HEK293 (cell line): ENCODE data around the gene GRK7.

Source experiments
- CTCF ChIA-PET: fragments of 350-600 bp; formaldehyde crosslinking; extraction: SDS; loops from one replicate; lab custom pipeline; 2021; ENCODE audit warnings: antibody characterized with exemption; lab: Yijun Ruan, JAX
- POLR2A ChIA-PET: fragments of 300-600 bp; formaldehyde crosslinking; extraction: SDS; loops from one replicate; lab custom pipeline; 2020; ENCODE audit warnings: antibody characterized with exemption, inconsistent platforms; lab: Yijun Ruan, JAX
- H3K27ac ChIP-seq: fragments of 200-500 bp; sonication (Bioruptor generic); 2 replicates; pipeline ENCODE4 v1.5.1; 2014; ENCODE audit warnings: low read depth, low read length, control low read depth, inconsistent platforms; ENCODE audit errors: extremely low read depth
- H3K36me3 ChIP-seq, 2 experiments: fragments of 200-500 bp in 1 of 2; sonication (Bioruptor generic) in 1 of 2; 1 replicate in 1 of 2; 2 replicates in 1 of 2; pipeline ENCODE4 v1.5.1; 2014 to 2017; ENCODE audit warnings: inconsistent platforms in 2 of 2, low read length in 2 of 2; ENCODE audit not compliant: control insufficient read depth in 2 of 2, insufficient read depth in 1 of 2
- H3K4me1 ChIP-seq: fragments of 200-500 bp; sonication (Bioruptor generic); 2 replicates; pipeline ENCODE4 v1.5.1; 2014; ENCODE audit warnings: mild to moderate bottlenecking, low read length, inconsistent platforms; ENCODE audit not compliant: control insufficient read depth, insufficient read depth
- H3K4me3 ChIP-seq: 2 replicates; pipeline ENCODE4 v1.5.1; 2011; ENCODE audit warnings: low read depth, mild to moderate bottlenecking, control low read depth, low read length, moderate library complexity
- H3K9me3 ChIP-seq: fragments of 200-500 bp; sonication (Bioruptor generic); 2 replicates; pipeline ENCODE4 v1.5.1; 2014; ENCODE audit warnings: low read depth, low read length, inconsistent platforms; ENCODE audit not compliant: control insufficient read depth, insufficient read depth
- KLF1 ChIP-seq: fragments of 450-650 bp; formaldehyde crosslinking; IDR thresholded peaks from 2 replicates; pipeline ENCODE4 v1.5.1; 2016; ENCODE audit warnings: missing biosample characterization, missing genetic modification characterization
- MYNN ChIP-seq: fragments of 450-650 bp; formaldehyde crosslinking; IDR thresholded peaks from 2 replicates; pipeline ENCODE4 v1.5.1; 2016; ENCODE audit warnings: missing biosample characterization, missing genetic modification characterization, borderline replicate concordance
- RBAK ChIP-seq: fragments of 450-650 bp; formaldehyde crosslinking; IDR thresholded peaks from 2 replicates; pipeline ENCODE4 v1.5.1; 2016; ENCODE audit warnings: missing biosample characterization, missing genetic modification characterization
- SCRT1 ChIP-seq: fragments of 450-650 bp; formaldehyde crosslinking; IDR thresholded peaks from 2 replicates; pipeline ENCODE4 v1.5.1; 2016; ENCODE audit warnings: missing biosample characterization, missing genetic modification characterization, borderline replicate concordance
- TCF7L2 ChIP-seq: IDR thresholded peaks from 2 replicates; pipeline ENCODE4 v1.6.1; 2011; ENCODE audit warnings: low read depth, mild to moderate bottlenecking, inconsistent platforms, low read length, moderate library complexity, borderline replicate concordance
- ZBTB21 ChIP-seq: fragments of 450-650 bp; formaldehyde crosslinking; IDR thresholded peaks from 2 replicates; pipeline ENCODE4 v1.5.1; 2017; ENCODE audit warnings: missing biosample characterization, missing genetic modification characterization
- ZBTB48 ChIP-seq: fragments of 450-650 bp; formaldehyde crosslinking; IDR thresholded peaks from 2 replicates; pipeline ENCODE4 v1.5.1; 2016; ENCODE audit warnings: missing biosample characterization, missing genetic modification characterization
- ZEB2 ChIP-seq: fragments of 450-650 bp; formaldehyde crosslinking; IDR thresholded peaks from 2 replicates; pipeline ENCODE4 v1.5.1; 2016; ENCODE audit warnings: missing biosample characterization, missing genetic modification characterization
- ZNF138 ChIP-seq: fragments of 450-650 bp; formaldehyde crosslinking; IDR thresholded peaks from 2 replicates; pipeline ENCODE4 v1.5.1; 2016; ENCODE audit warnings: missing biosample characterization, missing genetic modification characterization, borderline replicate concordance
- ZNF23 ChIP-seq: fragments of 450-650 bp; formaldehyde crosslinking; IDR thresholded peaks from 2 replicates; pipeline ENCODE4 v1.5.1; 2016; ENCODE audit warnings: missing biosample characterization, missing genetic modification characterization, borderline replicate concordance
- ZNF292 ChIP-seq: fragments of 450-650 bp; formaldehyde crosslinking; IDR thresholded peaks from 2 replicates; pipeline ENCODE4 v1.5.1; 2016; ENCODE audit warnings: low read depth, missing biosample characterization, missing genetic modification characterization, borderline replicate concordance
- ZNF302 ChIP-seq: fragments of 450-650 bp; formaldehyde crosslinking; IDR thresholded peaks from 2 replicates; pipeline ENCODE4 v1.5.1; 2016; ENCODE audit warnings: missing biosample characterization, missing genetic modification characterization, low read depth
- ZNF350 ChIP-seq: fragments of 450-650 bp; formaldehyde crosslinking; IDR thresholded peaks from 2 replicates; pipeline ENCODE4 v1.5.0; 2017; ENCODE audit warnings: missing biosample characterization, mild to moderate bottlenecking, missing genetic modification characterization
- ZNF391 ChIP-seq: fragments of 450-650 bp; formaldehyde crosslinking; IDR thresholded peaks from 2 replicates; pipeline ENCODE4 v1.5.1; 2016; ENCODE audit warnings: low read depth, missing biosample characterization, missing genetic modification characterization, borderline replicate concordance
- ZNF394 ChIP-seq: fragments of 450-650 bp; formaldehyde crosslinking; IDR thresholded peaks from 2 replicates; pipeline ENCODE4 v1.5.1; 2016; ENCODE audit warnings: missing biosample characterization, missing genetic modification characterization, mild to moderate bottlenecking, moderate library complexity, borderline replicate concordance
- ZNF404 ChIP-seq: fragments of 450-650 bp; formaldehyde crosslinking; IDR thresholded peaks from 2 replicates; pipeline ENCODE4 v1.5.1; 2017; ENCODE audit warnings: missing biosample characterization, missing genetic modification characterization
- ZNF529 ChIP-seq: fragments of 450-650 bp; formaldehyde crosslinking; IDR thresholded peaks from 2 replicates; pipeline ENCODE4 v1.5.1; 2017; ENCODE audit warnings: missing genetic modification characterization, missing biosample characterization; ENCODE audit not compliant: insufficient replicate concordance
- ZNF660 ChIP-seq: fragments of 450-650 bp; IDR thresholded peaks from 2 replicates; pipeline ENCODE4 v1.5.1; 2018; ENCODE audit warnings: missing biosample characterization, mild to moderate bottlenecking, missing genetic modification characterization
- ZNF747 ChIP-seq: fragments of 450-650 bp; formaldehyde crosslinking; IDR thresholded peaks from 2 replicates; pipeline ENCODE4 v1.5.1; 2016; ENCODE audit warnings: missing biosample characterization, missing genetic modification characterization
- ZNF843 ChIP-seq: fragments of 450-650 bp; formaldehyde crosslinking; IDR thresholded peaks from 2 replicates; pipeline ENCODE4 v1.5.1; 2016; ENCODE audit warnings: missing biosample characterization, missing genetic modification characterization
- TF ChIP-seq, protein P1 (sequence below): fragments of 450-650 bp; formaldehyde crosslinking; IDR thresholded peaks from 2 replicates; pipeline ENCODE4 v1.5.1; 2016; ENCODE audit warnings: missing biosample characterization, missing genetic modification characterization
- TF ChIP-seq, protein P2 (sequence below): fragments of 450-650 bp; formaldehyde crosslinking; IDR thresholded peaks from 2 replicates; pipeline ENCODE4 v1.5.1; 2017; ENCODE audit warnings: missing biosample characterization, missing genetic modification characterization
- TF ChIP-seq, protein P3 (sequence below): fragments of 450-650 bp; IDR thresholded peaks from 2 replicates; pipeline ENCODE4 v1.5.1; 2018; ENCODE audit warnings: missing biosample characterization, mild to moderate bottlenecking, missing genetic modification characterization

The GRK7 gene

DNA sequence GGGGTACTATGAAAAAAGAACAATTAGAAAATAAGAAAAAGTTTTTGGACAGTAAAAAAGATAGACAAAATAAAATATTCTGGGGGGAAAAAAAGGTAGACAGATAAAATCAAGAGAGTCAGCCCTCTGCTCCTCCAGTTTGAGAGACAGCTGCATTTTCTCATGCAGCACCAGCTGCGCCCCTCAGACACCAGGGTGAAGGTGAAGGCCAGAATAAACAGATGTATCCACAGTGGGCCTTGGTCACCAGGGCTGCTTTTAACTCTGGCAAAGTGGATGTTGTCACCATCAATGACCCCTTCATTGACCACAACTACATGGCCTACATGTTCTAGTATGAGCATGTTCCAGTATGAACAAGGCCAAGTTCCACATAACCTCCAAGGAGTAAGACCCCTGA lies 39.0 kb upstream of the GRK7 start:
- POLR2A ChIA-PET, result no interaction called here
- Histone ChIP-seq H3K36me3 (no peaks in the 10 kb centered on the region), H3K9me3 (no peaks in the 10 kb centered on the region), H3K4me1 (no peaks in the 10 kb centered on the region), H3K4me3 (no peak overlapping the region), H3K27ac (no peak overlapping the region)
- no peak for TF ChIP-seq ZNF138 (tag by site-specific recombination)
- TF ChIP-seq, protein P1, sequence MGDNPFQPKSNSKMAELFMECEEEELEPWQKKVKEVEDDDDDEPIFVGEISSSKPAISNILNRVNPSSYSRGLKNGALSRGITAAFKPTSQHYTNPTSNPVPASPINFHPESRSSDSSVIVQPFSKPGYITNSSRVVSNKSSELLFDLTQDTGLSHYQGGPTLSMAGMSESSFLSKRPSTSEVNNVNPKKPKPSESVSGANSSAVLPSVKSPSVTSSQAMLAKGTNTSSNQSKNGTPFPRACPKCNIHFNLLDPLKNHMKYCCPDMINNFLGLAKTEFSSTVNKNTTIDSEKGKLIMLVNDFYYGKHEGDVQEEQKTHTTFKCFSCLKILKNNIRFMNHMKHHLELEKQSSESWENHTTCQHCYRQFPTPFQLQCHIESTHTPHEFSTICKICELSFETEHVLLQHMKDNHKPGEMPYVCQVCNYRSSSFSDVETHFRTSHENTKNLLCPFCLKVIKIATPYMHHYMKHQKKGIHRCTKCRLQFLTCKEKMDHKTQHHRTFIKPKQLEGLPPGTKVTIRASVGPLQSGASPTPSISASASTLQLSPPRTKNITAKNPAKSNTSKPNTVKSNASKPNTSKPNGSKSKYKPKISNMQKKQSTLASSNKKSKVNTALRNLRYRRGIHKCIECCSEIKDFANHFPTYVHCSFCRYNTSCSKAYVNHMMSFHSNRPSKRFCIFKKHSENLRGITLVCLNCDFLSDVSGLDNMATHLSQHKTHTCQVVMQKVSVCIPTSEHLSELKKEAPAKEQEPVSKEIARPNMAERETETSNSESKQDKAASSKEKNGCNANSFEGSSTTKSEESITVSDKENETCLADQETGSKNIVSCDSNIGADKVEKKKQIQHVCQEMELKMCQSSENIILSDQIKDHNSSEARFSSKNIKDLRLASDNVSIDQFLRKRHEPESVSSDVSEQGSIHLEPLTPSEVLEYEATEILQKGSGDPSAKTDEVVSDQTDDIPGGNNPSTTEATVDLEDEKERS (tag by site-specific recombination), result no peak
- TF ChIP-seq SCRT1, result no peak
- no peak for TF ChIP-seq ZNF23
- TF ChIP-seq ZNF292 (tag by site-specific recombination), result no peak
- TF ChIP-seq TCF7L2, result no peak
- no peak for TF ChIP-seq ZNF529
- TF ChIP-seq MYNN (tag by site-specific recombination), result no peak
- TF ChIP-seq KLF1 (tag by site-specific recombination), result no peak
- no peak for TF ChIP-seq RBAK (tag by site-specific recombination)
- no peak for TF ChIP-seq ZNF350 (tag by site-specific recombination)
- TF ChIP-seq ZBTB48 (tag by site-specific recombination), result no peak
- TF ChIP-seq ZNF404 (tag by site-specific recombination), result no peak
- TF ChIP-seq ZBTB21, result no peak
- TF ChIP-seq ZNF747 (tag by site-specific recombination), result no peak
- no peak for TF ChIP-seq ZNF391 (tag by site-specific recombination)
- TF ChIP-seq, protein P2, sequence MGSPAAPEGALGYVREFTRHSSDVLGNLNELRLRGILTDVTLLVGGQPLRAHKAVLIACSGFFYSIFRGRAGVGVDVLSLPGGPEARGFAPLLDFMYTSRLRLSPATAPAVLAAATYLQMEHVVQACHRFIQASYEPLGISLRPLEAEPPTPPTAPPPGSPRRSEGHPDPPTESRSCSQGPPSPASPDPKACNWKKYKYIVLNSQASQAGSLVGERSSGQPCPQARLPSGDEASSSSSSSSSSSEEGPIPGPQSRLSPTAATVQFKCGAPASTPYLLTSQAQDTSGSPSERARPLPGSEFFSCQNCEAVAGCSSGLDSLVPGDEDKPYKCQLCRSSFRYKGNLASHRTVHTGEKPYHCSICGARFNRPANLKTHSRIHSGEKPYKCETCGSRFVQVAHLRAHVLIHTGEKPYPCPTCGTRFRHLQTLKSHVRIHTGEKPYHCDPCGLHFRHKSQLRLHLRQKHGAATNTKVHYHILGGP (tag by site-specific recombination), result no peak
- TF ChIP-seq ZNF302 (tag by site-specific recombination), result no peak
- TF ChIP-seq ZNF394 (tag by site-specific recombination), result no peak
- CTCF ChIA-PET, result interaction anchor here (0.7 kb wide), 1 partner anchor 233 kb away, joined by 3 read pairs; no protein-coding TSS in a partner anchor

- no peaks in the 10 kb centered on the region for H3K36me3 ChIP-seq
- no peaks in the 10 kb centered on the region for H3K4me1 ChIP-seq
- no peak overlapping the region for H3K4me3 ChIP-seq
- TF ChIP-seq ZNF394 (tag by site-specific recombination), result no peak
- TF ChIP-seq, protein P3, sequence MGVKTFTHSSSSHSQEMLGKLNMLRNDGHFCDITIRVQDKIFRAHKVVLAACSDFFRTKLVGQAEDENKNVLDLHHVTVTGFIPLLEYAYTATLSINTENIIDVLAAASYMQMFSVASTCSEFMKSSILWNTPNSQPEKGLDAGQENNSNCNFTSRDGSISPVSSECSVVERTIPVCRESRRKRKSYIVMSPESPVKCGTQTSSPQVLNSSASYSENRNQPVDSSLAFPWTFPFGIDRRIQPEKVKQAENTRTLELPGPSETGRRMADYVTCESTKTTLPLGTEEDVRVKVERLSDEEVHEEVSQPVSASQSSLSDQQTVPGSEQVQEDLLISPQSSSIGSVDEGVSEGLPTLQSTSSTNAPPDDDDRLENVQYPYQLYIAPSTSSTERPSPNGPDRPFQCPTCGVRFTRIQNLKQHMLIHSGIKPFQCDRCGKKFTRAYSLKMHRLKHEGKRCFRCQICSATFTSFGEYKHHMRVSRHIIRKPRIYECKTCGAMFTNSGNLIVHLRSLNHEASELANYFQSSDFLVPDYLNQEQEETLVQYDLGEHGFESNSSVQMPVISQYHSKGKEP (tag by site-specific recombination), result no peak
- TF ChIP-seq ZNF843 (tag by site-specific recombination), result no peak
- TF ChIP-seq ZNF660 (tag by site-specific recombination), result no peak
- no peak for TF ChIP-seq ZEB2
- no peak overlapping the region for H3K27ac ChIP-seq
- H3K9me3 ChIP-seq, result no peaks in the 10 kb centered on the region
- POLR2A ChIA-PET, result no interaction called here
- CTCF ChIA-PET, result no interaction called here
Measured at GRCh38 chr3:141725036-141725435, 38.2 kb upstream of the GRK7 start.
